ENCODE results near the gene GAGE12D. TPM values are rescaled to one million over a fixed set of nuclear protein-coding genes. Genes with fewer than 3 reads are reported as not detected.
"Not testable (repeated sequence)": the region's sequence is repeated elsewhere in the genome, so short reads cannot be mapped to it uniquely, and the experiment has no call there.

The GAGE12D gene
- polyA plus RNA-seq (2011; rRNA removed) (not detected in 2 replicates), polyA minus RNA-seq (2011; rRNA and poly(A)+ RNA removed) (not detected in 2 replicates)

GRCh38 chrX:49541433-49541832, at the start of gene GAGE12D:
GAGE12D (plus strand) TSS chrX:49541733; CDS start chrX:49542888, 1,155 bp downstream.
- POLR2A ChIA-PET; H3K4me3 ChIP-seq (ENCODE audit: low read depth, low read length); H3K36me3 ChIP-seq (ENCODE audit: control insufficient read depth, insufficient read depth, low read length); H3K27me3 ChIP-seq (ENCODE audit: control insufficient read depth, insufficient read depth, low read length); DNase-seq (ENCODE audit: low read depth); CTCF ChIA-PET: not testable (repeated sequence)

GRCh38 chrX:49531877-49532276, 9.7 kb upstream of the GAGE12D start, which contains the start of gene GAGE12C:
GAGE12C (plus strand) TSS chrX:49532177; CDS start chrX:49533332, 1,155 bp downstream.
- POLR2A ChIA-PET = not testable (repeated sequence)

GRCh38 chrX:49550989-49551388, 9.5 kb downstream of the GAGE12D start, which contains the start of gene GAGE12E:
GAGE12E (plus strand) TSS chrX:49551289; CDS start chrX:49552444, 1,155 bp downstream.
- H3K27me3 ChIP-seq (ENCODE audit: control insufficient read depth, insufficient read depth, low read length); H3K4me3 ChIP-seq (ENCODE audit: low read depth, low read length); CTCF ChIA-PET; DNase-seq (ENCODE audit: low read depth); H3K36me3 ChIP-seq (ENCODE audit: control insufficient read depth, insufficient read depth, low read length); POLR2A ChIA-PET: not testable (repeated sequence)

More at GRCh38 chrX:49531877-49532276, 9.7 kb upstream of the GAGE12D start, which contains the start of gene GAGE12C:
- DNase-seq (ENCODE audit: low read depth); H3K27me3 ChIP-seq (ENCODE audit: control insufficient read depth, insufficient read depth, low read length); CTCF ChIA-PET; H3K36me3 ChIP-seq (ENCODE audit: control insufficient read depth, insufficient read depth, low read length); H3K4me3 ChIP-seq (ENCODE audit: low read depth, low read length): not testable (repeated sequence)

GRCh38 chrX:49560542-49560941, 19.0 kb downstream of the GAGE12D start, which contains the start of gene GAGE12F:
GAGE12F (plus strand) TSS chrX:49560842; CDS start chrX:49561997, 1,155 bp downstream.
- POLR2A ChIA-PET; H3K36me3 ChIP-seq (ENCODE audit: control insufficient read depth, insufficient read depth, low read length); H3K4me3 ChIP-seq (ENCODE audit: low read depth, low read length); CTCF ChIA-PET; DNase-seq (ENCODE audit: low read depth); H3K27me3 ChIP-seq (ENCODE audit: control insufficient read depth, insufficient read depth, low read length): not testable (repeated sequence)

- H3K27me3 ChIP-seq (ENCODE audit: control insufficient read depth, insufficient read depth, low read length); H3K4me3 ChIP-seq (ENCODE audit: low read depth, low read length); H3K36me3 ChIP-seq (ENCODE audit: control insufficient read depth, insufficient read depth, low read length); CTCF ChIA-PET; POLR2A ChIA-PET; DNase-seq (ENCODE audit: low read depth): not testable (repeated sequence)
Measured at GRCh38 chrX:49568728-49569127, 27.2 kb downstream of the GAGE12D start.

GRCh38 chrX:49569152-49569551, 27.6 kb downstream of the GAGE12D start:
- POLR2A ChIA-PET; H3K4me3 ChIP-seq (ENCODE audit: low read depth, low read length); DNase-seq (ENCODE audit: low read depth); H3K36me3 ChIP-seq (ENCODE audit: control insufficient read depth, insufficient read depth, low read length); CTCF ChIA-PET; H3K27me3 ChIP-seq (ENCODE audit: control insufficient read depth, insufficient read depth, low read length): not testable (repeated sequence)

GRCh38 chrX:49570100-49570499, 28.6 kb downstream of the GAGE12D start, which contains the start of gene GAGE12G:
GAGE12G (plus strand) TSS chrX:49570400; CDS start chrX:49571555, 1,155 bp downstream.
- CTCF ChIA-PET; DNase-seq (ENCODE audit: low read depth); H3K36me3 ChIP-seq (ENCODE audit: control insufficient read depth, insufficient read depth, low read length); H3K27me3 ChIP-seq (ENCODE audit: control insufficient read depth, insufficient read depth, low read length); POLR2A ChIA-PET; H3K4me3 ChIP-seq (ENCODE audit: low read depth, low read length): not testable (repeated sequence)

GRCh38 chrX:49579649-49580048, 38.1 kb downstream of the GAGE12D start, which contains the start of gene GAGE12H:
GAGE12H (plus strand) TSS chrX:49579949; CDS start chrX:49581104, 1,155 bp downstream.
- POLR2A ChIA-PET; H3K36me3 ChIP-seq (ENCODE audit: control insufficient read depth, insufficient read depth, low read length); DNase-seq (ENCODE audit: low read depth); H3K4me3 ChIP-seq (ENCODE audit: low read depth, low read length); CTCF ChIA-PET; H3K27me3 ChIP-seq (ENCODE audit: control insufficient read depth, insufficient read depth, low read length): not testable (repeated sequence)

GRCh38 chrX:49589196-49589595, 47.7 kb downstream of the GAGE12D start, which contains the start of gene GAGE2A:
GAGE2A (plus strand) TSS chrX:49589496; CDS start chrX:49590651, 1,155 bp downstream.
- CTCF ChIA-PET; H3K4me3 ChIP-seq (ENCODE audit: low read depth, low read length); POLR2A ChIA-PET; H3K27me3 ChIP-seq (ENCODE audit: control insufficient read depth, insufficient read depth, low read length); DNase-seq (ENCODE audit: low read depth); H3K36me3 ChIP-seq (ENCODE audit: control insufficient read depth, insufficient read depth, low read length): not testable (repeated sequence)

- H3K36me3 ChIP-seq (ENCODE audit: control insufficient read depth, insufficient read depth, low read length); CTCF ChIA-PET; H3K27me3 ChIP-seq (ENCODE audit: control insufficient read depth, insufficient read depth, low read length); POLR2A ChIA-PET; H3K4me3 ChIP-seq (ENCODE audit: low read depth, low read length); DNase-seq (ENCODE audit: low read depth): not testable (repeated sequence)
Measured at GRCh38 chrX:49589769-49590478, 48.4 kb downstream of the GAGE12D start.

- H3K4me3 ChIP-seq (ENCODE audit: low read depth, low read length); H3K27me3 ChIP-seq (ENCODE audit: control insufficient read depth, insufficient read depth, low read length); POLR2A ChIA-PET; DNase-seq (ENCODE audit: low read depth); H3K36me3 ChIP-seq (ENCODE audit: control insufficient read depth, insufficient read depth, low read length); CTCF ChIA-PET: not testable (repeated sequence)
Measured at GRCh38 chrX:49590488-49590887, 49.0 kb downstream of the GAGE12D start.
